Activated CD8-positive, alpha-beta T cell treated with anti-CD3 and anti-CD28 coated beads for 36 hours (primary cell): Measurements from ENCODE around the gene TNIK. TPM values are rescaled to one million over a fixed set of nuclear protein-coding genes. Genes with fewer than 3 reads are reported as not detected.

Experiments
- ATAC-seq: fragments of 200-7000 bp; cut with Tn5 transposase; one replicate; pipeline ENCODE4 v1.10.0; 2021; ENCODE audit warnings: mild to moderate bottlenecking, moderate library complexity
- CTCF ChIA-PET: fragments of 350-600 bp; sonication (Branson Sonifier 250); formaldehyde crosslinking; loops from one replicate; lab custom pipeline; 2021; ENCODE audit warnings: antibody characterized with exemption; lab: Charles Lee
- POLR2A ChIA-PET: fragments of 350-600 bp; sonication (Branson Sonifier 250); formaldehyde crosslinking; loops from one replicate; lab custom pipeline; 2021; ENCODE audit warnings: antibody characterized with exemption; lab: Charles Lee
- DNase-seq: peaks from one replicate; pipeline ENCODE4 v3.0.0-alpha.2; 2020
- H3K27ac Mint-ChIP-seq: one replicate; pipeline ENCODE4 v1.8.0; 2021; ENCODE audit warnings: mild to moderate bottlenecking, mixed read lengths
- H3K27me3 Mint-ChIP-seq: one replicate; pipeline ENCODE4 v1.8.0; 2021; ENCODE audit warnings: mixed read lengths
- H3K36me3 Mint-ChIP-seq: one replicate; pipeline ENCODE4 v1.8.0; 2021; ENCODE audit warnings: low read depth, mixed read lengths
- H3K4me1 Mint-ChIP-seq: one replicate; pipeline ENCODE4 v1.8.0; 2021; ENCODE audit warnings: low read depth, mixed read lengths
- H3K4me3 Mint-ChIP-seq: one replicate; pipeline ENCODE4 v1.8.0; 2021; ENCODE audit warnings: mild to moderate bottlenecking, moderate library complexity, mixed read lengths
- H3K9me3 Mint-ChIP-seq: one replicate; pipeline ENCODE4 v1.8.0; 2021; ENCODE audit warnings: mixed read lengths
- CTCF ChIP-seq: fragments of 200-600 bp; IDR thresholded peaks from one replicate; pipeline ENCODE4 v1.8.0; 2022; ENCODE audit warnings: antibody characterized with exemption, mild to moderate bottlenecking
- intact Hi-C: fragments of 100-400 bp; cut with micrococcal nuclease; formaldehyde crosslinking; loops from one replicate; pipeline ENCODE4 v1.10.0; 2022
- total RNA-seq, 2 experiments: library from RNA; stranded (reverse); gene quantifications; one replicate each; pipeline ENCODE4 v1.2.3, GENCODE V29; 2021

TNIK gene
- total RNA-seq, 2 experiments from 2014 or later, result 25.1 to 28.8 TPM

GRCh38 chr3:171115667-171116066, 344.5 kb downstream of the TNIK start:
- DNase-seq (no peak), ATAC-seq (no peak)
- ChIA-PET POLR2A (no interaction called here), CTCF (no interaction called here)
- Mint-ChIP-seq H3K27ac (no peak overlapping the region), H3K9me3 (peaks cover 3% of the 10 kb centered on the region), H3K36me3 (peaks cover 28% of the 10 kb centered on the region), H3K27me3 (no peaks in the 10 kb centered on the region), H3K4me1 (peaks cover 2% of the 10 kb centered on the region), H3K4me3 (no peak overlapping the region)
- TF ChIP-seq CTCF, result no peak
- intact Hi-C loops, result no loop called here

GRCh38 chr3:171113716-171114115, 346.5 kb downstream of the TNIK start:
- ATAC-seq (no peak), DNase-seq (no peak)
- Mint-ChIP-seq H3K9me3 (no peaks in the 10 kb centered on the region), H3K4me1 (peaks cover 2% of the 10 kb centered on the region), H3K4me3 (no peak overlapping the region), H3K27ac (no peak overlapping the region), H3K27me3 (no peaks in the 10 kb centered on the region), H3K36me3 (peaks cover 20% of the 10 kb centered on the region)
- TF ChIP-seq CTCF, result no peak
- CTCF ChIA-PET, result interaction anchor here (0.6 kb wide), 1 partner anchor 12 kb away, joined by 3 read pairs; no protein-coding TSS in a partner anchor
- intact Hi-C loops, result no loop called here
- POLR2A ChIA-PET, result no interaction called here

- ATAC-seq (no peak), DNase-seq (no peak)
- H3K4me3 Mint-ChIP-seq, result no peak overlapping the region
- H3K4me1 Mint-ChIP-seq, result no peaks in the 10 kb centered on the region
- H3K27ac Mint-ChIP-seq, result no peak overlapping the region
- intact Hi-C loops, result no loop called here
- no peaks in the 10 kb centered on the region for H3K9me3 Mint-ChIP-seq
- TF ChIP-seq CTCF, result no peak
- no peaks in the 10 kb centered on the region for H3K27me3 Mint-ChIP-seq
- ChIA-PET POLR2A (no interaction called here), CTCF (no interaction called here)
- H3K36me3 Mint-ChIP-seq, result peaks cover 14% of the 10 kb centered on the region
Observed at GRCh38 chr3:171110715-171111114, 349.5 kb downstream of the TNIK start.

GRCh38 chr3:171108066-171108465, 352.1 kb downstream of the TNIK start:
- no peaks in the 10 kb centered on the region for H3K9me3 Mint-ChIP-seq
- no peaks in the 10 kb centered on the region for H3K4me1 Mint-ChIP-seq
- peaks cover 14% of the 10 kb centered on the region for H3K36me3 Mint-ChIP-seq
- CTCF ChIA-PET, result interaction anchor here (1.3 kb wide), 1 partner anchor 16 kb away, joined by 3 read pairs; no protein-coding TSS in a partner anchor
- DNase-seq (no peak), ATAC-seq (no peak)
- TF ChIP-seq CTCF, result no peak
- intact Hi-C loops, result no loop called here
- no peak overlapping the region for H3K4me3 Mint-ChIP-seq
- POLR2A ChIA-PET, result no interaction called here
- H3K27me3 Mint-ChIP-seq, result no peaks in the 10 kb centered on the region
- no peak overlapping the region for H3K27ac Mint-ChIP-seq

- DNase-seq, result no peak
- ChIA-PET CTCF (interaction anchor here (1.6 kb wide), 1 partner anchor 12 kb away, joined by 5 read pairs; no protein-coding TSS in a partner anchor), POLR2A (interaction anchor here (1.2 kb wide), 1 partner anchor 358 kb away, joined by 3 read pairs; no protein-coding TSS in a partner anchor)
- Mint-ChIP-seq H3K4me3 (no peak overlapping the region), H3K27ac (no peak overlapping the region), H3K9me3 (no peaks in the 10 kb centered on the region), H3K36me3 (peaks cover 32% of the 10 kb centered on the region), H3K27me3 (no peaks in the 10 kb centered on the region), H3K4me1 (no peaks in the 10 kb centered on the region)
- intact Hi-C loops, result no loop called here
- no peak for ATAC-seq
- TF ChIP-seq CTCF, result no peak
Observed at GRCh38 chr3:171103185-171103584, 357.0 kb downstream of the TNIK start.
